GM20000 (cell line): ENCODE data around the gene AQR.
"Not testable (repeated sequence)": the region's sequence is repeated elsewhere in the genome, so short reads cannot be mapped to it uniquely, and the experiment has no call there.

Experiments used
- DNase-seq: peaks from one replicate; pipeline ENCODE4 v3.0.0; 2012; ENCODE audit warnings: low spot score
- TF ChIP-seq, protein P1 (sequence below): IDR thresholded peaks from 2 replicates; pipeline ENCODE4 v1.5.1; 2012; ENCODE audit warnings: mild to moderate bottlenecking, control low read depth; ENCODE audit errors: extremely low read depth, missing control alignments

The AQR gene

DNA sequence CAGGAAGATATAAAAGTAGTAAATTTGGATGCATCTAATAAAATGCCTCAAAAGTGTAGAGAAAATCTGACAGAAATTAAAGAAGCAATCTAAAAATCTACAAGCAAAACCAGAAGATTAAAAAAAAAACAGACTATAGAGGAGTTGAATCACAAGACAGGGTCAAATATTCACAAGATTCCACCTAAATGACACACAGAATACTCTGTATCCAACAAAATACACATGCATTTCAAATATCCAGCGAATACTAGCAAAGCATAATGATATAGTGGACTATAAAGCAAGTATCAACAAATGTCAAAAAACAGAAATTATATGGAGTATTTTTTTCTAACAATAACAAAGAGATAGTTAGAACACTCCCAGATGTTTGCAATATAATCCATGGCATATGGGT is 153.7 kb downstream of the AQR start:
- TF ChIP-seq, protein P1, sequence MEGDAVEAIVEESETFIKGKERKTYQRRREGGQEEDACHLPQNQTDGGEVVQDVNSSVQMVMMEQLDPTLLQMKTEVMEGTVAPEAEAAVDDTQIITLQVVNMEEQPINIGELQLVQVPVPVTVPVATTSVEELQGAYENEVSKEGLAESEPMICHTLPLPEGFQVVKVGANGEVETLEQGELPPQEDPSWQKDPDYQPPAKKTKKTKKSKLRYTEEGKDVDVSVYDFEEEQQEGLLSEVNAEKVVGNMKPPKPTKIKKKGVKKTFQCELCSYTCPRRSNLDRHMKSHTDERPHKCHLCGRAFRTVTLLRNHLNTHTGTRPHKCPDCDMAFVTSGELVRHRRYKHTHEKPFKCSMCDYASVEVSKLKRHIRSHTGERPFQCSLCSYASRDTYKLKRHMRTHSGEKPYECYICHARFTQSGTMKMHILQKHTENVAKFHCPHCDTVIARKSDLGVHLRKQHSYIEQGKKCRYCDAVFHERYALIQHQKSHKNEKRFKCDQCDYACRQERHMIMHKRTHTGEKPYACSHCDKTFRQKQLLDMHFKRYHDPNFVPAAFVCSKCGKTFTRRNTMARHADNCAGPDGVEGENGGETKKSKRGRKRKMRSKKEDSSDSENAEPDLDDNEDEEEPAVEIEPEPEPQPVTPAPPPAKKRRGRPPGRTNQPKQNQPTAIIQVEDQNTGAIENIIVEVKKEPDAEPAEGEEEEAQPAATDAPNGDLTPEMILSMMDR, result no peak
- no peak for DNase-seq

DNA sequence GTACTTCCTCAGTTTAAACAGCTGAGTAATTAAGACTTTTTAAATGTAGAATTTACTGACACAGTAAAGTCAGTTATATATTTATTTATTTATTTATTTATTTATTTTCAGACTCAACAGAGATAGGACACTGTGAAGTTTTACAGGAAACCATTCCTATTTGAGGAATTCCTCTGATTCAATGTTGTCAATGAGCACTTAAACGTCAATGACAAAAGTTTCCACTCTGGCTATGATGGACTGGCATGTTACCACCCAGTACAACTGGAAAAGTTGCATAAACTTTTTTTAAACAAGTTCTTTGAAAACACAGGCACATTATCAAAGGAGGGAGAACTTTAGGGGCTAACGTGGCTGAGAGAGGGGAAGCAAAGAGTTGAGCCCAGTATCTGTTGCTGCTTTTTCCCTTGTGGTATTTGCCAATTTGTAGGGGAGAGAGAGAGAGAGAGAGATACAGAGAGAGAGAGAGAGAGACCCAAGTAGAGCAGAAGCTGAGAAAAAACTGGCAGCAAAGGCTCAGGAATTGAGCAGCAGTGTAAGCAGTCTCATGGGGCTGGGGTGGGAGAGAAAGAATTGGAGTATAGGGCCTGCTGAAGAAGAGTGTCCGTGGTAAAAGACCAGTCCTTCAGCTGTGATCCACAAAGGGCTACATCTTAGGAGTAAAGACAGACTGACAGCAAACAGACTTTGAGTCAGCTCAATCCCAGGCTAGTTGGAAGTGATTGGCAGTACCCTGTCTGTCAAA is 155.9 kb downstream of the AQR start:
- no peak for DNase-seq
- TF ChIP-seq, protein P1, result no peak

DNA sequence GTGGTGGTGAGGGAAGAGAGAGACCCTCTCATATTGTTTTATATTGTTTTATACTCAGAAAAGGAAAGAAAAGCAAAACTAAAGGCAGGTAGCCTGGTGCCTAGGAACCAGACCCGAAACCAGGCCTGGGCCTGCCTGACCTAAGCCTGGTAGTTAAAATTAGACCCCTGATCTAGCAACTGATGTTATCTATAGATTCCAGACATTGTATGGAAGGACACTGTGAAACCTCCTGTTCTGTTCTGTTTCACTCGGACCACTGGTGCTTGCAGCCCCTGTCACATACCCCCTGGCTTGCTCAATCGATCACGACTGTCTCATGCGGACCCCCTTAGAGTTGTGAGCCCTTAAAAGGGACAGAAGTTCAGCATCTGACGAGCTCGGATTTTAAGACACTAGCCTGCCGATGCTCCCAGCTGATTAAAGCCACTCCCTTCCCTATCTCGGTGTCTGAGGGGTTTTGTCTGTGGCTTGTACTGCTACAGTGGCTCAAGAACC is 156.6 kb downstream of the AQR start:
- not testable (repeated sequence) for DNase-seq

DNA sequence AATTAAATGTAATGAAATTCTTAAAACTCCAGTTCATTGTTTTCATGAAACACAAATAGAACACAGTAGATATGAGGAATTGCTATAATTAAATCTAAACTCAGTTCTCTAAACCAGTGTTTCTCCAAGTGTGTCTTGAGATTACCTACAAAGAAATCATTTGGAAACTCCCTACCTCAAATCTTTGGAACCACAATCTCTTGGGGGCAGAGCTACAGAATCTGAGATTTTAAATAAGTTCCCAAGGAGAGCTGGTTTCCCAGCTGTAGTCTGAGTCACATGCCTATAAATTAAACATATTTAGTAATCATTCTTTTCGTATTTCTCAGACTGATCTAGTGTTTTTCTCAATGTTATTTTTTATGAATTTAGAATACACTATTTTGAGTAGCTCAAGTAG is 157.2 kb downstream of the AQR start:
- TF ChIP-seq, protein P1, result no peak
- DNase-seq, result no peak

DNA sequence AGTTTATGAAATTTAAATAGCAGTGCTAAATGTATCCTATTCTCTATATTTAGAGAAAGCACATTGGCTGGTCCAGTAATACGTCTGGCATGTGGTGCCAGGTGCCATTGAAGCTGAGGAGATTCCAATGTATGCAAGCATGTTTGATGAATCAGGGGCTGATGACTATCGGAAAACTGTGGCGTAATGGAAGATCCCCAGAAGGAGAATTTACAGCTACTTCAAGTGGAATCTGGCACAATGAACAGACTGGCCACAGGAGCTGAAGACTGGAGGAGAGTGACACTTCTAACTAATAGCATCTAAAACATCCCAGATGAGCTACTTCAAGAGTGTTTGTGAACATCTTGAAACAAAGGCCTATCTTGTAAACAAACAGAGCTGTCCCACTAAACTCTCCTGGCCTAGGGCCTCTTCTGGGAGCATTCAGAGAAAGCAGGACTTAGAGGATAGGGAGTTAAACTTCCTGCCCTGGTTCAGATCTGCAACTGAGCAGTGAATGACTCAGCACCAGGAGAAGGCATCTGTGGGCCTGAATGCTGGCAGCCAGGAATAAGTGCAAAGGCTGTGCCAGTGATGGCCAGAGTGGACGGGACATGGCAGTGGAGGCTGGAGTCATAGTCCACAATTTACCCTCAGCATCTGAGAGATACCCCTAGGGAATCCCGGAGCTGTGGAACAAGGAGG is 159.0 kb downstream of the AQR start:
- no peak for DNase-seq
- TF ChIP-seq, protein P1, result no peak

DNA sequence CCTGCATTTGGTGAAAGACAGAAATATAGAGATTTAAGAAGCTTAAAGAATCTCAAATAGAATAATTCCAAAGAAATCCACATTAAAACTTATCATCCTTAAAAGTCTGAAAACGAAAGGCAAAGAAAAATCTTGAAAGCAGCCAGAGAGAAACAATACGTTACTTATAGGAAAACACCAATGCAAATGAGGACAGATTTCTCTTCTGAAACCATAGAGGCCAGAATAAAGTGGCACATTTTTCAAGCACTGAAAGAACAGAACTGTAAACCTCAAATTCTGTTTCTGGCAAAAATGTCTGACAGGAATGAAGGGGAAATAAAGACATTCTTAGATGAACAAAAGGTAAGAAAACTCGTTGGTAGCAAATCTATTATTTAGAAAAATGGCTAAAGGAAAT is 160.4 kb downstream of the AQR start:
- no peak for DNase-seq
- TF ChIP-seq, protein P1, result no peak

DNA sequence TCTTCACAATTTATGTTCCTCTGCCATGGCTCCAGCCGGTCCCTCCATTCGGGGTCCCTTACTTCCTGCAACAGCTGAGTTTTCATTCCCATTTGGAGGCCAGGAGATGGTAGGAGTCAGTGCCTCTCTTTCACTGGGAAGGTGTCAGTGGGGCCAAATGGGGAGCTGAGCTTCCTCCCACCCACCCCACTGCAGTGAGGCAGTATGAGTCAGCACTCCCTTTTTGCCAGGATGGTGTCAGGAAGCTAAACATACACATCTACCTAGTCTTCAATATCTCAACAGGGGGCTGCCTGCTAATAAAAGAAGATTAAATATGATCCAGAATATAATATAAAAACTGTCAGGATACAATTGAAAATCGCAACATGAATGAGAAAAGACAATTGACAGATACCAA is 161.5 kb downstream of the AQR start:
- TF ChIP-seq, protein P1, result no peak
- DNase-seq, result no peak

DNA sequence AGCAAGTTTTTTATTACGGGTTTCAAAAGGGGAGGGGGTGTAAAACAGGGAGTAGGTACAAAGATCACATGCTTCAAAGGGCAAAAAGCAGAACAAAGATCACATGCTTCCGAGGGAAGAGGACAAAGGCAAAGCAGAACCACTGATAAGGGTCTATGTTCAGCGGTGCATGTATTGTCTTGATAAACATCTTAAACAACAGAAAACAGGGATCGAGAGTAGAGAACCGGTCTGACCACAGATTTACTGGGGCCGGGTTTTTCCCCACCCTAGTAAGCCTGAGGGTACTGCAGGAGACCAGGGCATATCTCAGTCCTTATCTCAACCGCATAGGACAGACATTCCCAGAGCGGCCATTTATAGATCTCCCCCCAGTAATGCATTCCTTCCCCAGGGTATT is 162.3 kb downstream of the AQR start:
- DNase-seq, result not testable (repeated sequence)
